ENCODE results near the gene PRIMPOL.

GRCh38 chr4:184713887-184714286 is 64.3 kb downstream of the PRIMPOL start:
- no peak for TF ChIP-seq CTCF (IDR thresholded peaks at IDR 0.05)
- TF ChIP-seq POLR2A (IDR thresholded peaks at IDR 0.05; ENCODE audit: low read depth) = no peak
- TF ChIP-seq POLR2AphosphoS5 (IDR thresholded peaks at IDR 0.05) = no peak

All from esophagus muscularis mucosa (tissue), 3 donors.